Liver (tissue), 3 donors: ENCODE data around the gene GPHN.

Source experiments
- EGR1 ChIP-seq, 2 donors: IDR thresholded peaks; 2 replicates each; pipeline ENCODE4 v1.6.1; 2016 to 2018; ENCODE audit warnings: antibody characterized with exemption in 2 of 2, low read depth in 2 of 2
- FOXA1 ChIP-seq: IDR thresholded peaks from 2 replicates; pipeline ENCODE4 v1.6.1; 2016; ENCODE audit warnings: antibody characterized with exemption
- JUND ChIP-seq, 2 donors: IDR thresholded peaks; 2 replicates each; pipeline ENCODE4 v1.6.1; 2016; ENCODE audit warnings: antibody characterized with exemption in 2 of 2
- RAD21 ChIP-seq, 2 donors: IDR thresholded peaks; 2 replicates each; pipeline ENCODE4 v1.6.1; 2016; ENCODE audit warnings: antibody characterized with exemption in 2 of 2, mild to moderate bottlenecking in 2 of 2
- TAF1 ChIP-seq: conservative IDR thresholded peaks from 2 replicates; pipeline ENCODE4 v1.6.1; 2016; ENCODE audit warnings: antibody characterized with exemption, mild to moderate bottlenecking
- TF ChIP-seq, protein P1 (sequence below): fragments of 150-350 bp; IDR thresholded peaks from 2 replicates; pipeline ENCODE4 v1.5.1; 2017; ENCODE audit warnings: improper control_type of control experiment, low read depth, low read length; ENCODE audit not compliant: missing input control
- TF ChIP-seq, protein P2 (sequence below): IDR thresholded peaks from 2 replicates; pipeline ENCODE4 v1.6.1; 2016; ENCODE audit warnings: antibody characterized with exemption
- donor health status: healthy.
- donor health status: healthy.

DNA sequence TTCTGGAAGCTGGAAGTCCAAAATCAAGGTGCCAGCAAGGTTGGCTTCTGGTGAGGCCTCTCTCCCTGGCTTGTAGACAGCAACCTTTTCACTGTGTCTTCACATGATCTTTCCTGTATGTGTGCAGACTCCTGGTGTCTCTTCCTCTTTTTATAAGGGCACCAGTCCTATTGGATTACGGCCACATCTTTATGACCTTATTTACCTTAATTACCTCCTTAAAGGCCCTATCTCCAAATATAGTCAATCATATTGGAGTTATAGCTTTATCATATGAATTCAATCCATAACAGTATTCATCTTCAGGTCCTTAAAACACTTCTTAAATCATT lies 660.1 kb downstream of the GPHN start:
- no peak for TF ChIP-seq TAF1
- TF ChIP-seq, protein P1, sequence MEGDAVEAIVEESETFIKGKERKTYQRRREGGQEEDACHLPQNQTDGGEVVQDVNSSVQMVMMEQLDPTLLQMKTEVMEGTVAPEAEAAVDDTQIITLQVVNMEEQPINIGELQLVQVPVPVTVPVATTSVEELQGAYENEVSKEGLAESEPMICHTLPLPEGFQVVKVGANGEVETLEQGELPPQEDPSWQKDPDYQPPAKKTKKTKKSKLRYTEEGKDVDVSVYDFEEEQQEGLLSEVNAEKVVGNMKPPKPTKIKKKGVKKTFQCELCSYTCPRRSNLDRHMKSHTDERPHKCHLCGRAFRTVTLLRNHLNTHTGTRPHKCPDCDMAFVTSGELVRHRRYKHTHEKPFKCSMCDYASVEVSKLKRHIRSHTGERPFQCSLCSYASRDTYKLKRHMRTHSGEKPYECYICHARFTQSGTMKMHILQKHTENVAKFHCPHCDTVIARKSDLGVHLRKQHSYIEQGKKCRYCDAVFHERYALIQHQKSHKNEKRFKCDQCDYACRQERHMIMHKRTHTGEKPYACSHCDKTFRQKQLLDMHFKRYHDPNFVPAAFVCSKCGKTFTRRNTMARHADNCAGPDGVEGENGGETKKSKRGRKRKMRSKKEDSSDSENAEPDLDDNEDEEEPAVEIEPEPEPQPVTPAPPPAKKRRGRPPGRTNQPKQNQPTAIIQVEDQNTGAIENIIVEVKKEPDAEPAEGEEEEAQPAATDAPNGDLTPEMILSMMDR, result no peak
- no peak for TF ChIP-seq JUND (IDR thresholded peaks at IDR 0.05)
- TF ChIP-seq EGR1 (IDR thresholded peaks at IDR 0.05; ENCODE audit: low read depth in 2 of 2), result no peak
- TF ChIP-seq, protein P2, sequence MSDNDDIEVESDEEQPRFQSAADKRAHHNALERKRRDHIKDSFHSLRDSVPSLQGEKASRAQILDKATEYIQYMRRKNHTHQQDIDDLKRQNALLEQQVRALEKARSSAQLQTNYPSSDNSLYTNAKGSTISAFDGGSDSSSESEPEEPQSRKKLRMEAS, result no peak
- TF ChIP-seq RAD21 (IDR thresholded peaks at IDR 0.05), result no peak
- no peak for TF ChIP-seq FOXA1
